Measurements from ENCODE around the gene C11orf24. TPM values are rescaled to one million over a fixed set of nuclear protein-coding genes. Genes with fewer than 3 reads are reported as not detected.
A peak's percentile ranks its signal among the peaks of the same experiment; 100 is the strongest.

Gene C11orf24
- total RNA-seq, 2 experiments from 2014 or later = 8.0 to 8.5 TPM

DNA sequence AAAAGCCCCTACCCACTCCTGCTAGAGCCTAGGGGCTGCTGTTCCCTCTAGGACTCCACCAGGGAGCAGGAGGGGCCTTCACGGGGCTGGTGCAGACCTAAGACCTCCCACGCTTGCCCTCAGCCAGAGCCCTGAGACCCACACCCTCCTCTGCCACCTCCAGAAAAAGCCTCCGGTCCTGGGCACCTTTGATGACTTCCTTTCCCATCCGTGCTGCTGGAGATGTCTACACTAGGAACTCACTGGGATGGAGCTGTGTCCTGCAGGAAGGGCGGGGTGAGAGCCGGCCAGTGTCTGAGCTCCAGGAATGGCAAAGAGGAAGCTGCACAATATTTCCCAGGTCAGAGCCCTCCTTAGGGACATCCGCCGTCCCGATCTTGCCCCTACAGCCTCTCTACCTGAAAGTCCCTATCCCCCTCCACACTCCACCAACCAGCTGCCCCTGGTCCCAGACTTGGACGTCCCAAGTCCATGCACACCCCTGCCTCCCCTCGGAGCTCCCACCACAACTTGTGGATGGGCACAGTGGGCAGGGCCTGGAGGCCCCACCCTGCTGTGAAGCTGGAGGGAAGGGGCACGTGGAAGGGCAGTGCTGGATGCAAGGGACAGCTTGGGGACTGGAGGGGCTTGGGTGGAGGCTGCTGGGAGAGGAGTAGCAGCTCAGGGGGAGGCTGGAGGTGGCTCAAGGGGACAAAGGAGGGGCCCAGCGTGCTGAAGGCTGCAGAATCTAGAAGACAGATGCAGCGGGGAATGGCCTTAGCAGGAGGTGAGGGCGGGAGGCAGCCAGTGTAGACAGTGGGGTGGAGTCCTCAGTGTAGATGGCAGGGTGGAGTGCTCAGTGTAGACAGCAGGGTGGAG, 27.1 kb upstream of the C11orf24 start:
- no peak for ATAC-seq (ENCODE audit: poor library complexity)
- DNase-seq = no peak
- intact Hi-C loops (cut with DNase I, micrococcal nuclease) = loop anchor here in 1 of 2 experiments (5.0 kb wide), 1 partner anchor 83 kb away; no protein-coding TSS in a partner anchor
- no peaks in the 10 kb centered on the region for H3K9me3 Mint-ChIP-seq
- H3K27me3 ChIP-seq (ENCODE audit: control insufficient read depth in 1 of 2, insufficient read depth in 2 of 2, low read length in 2 of 2) = no peaks in the 10 kb centered on the region
- no peak overlapping the region for H3K4me3 Mint-ChIP-seq
- no peaks in the 10 kb centered on the region for H3K36me3 ChIP-seq (ENCODE audit: insufficient read depth, low read length)
- ChIA-PET POLR2A (interaction anchor here (1.3 to 2.4 kb wide), 2 partner anchors 33 to 41 kb away, joined by 4 to 10 read pairs; no protein-coding TSS in a partner anchor), CTCF (interaction anchor here (0.6 to 4.5 kb wide), 5 partner anchors 21 to 46 kb away, joined by 3 to 43 read pairs (median 6); partner anchors contain the start of gene C11orf24)
- no peaks in the 10 kb centered on the region for H3K36me3 Mint-ChIP-seq (ENCODE audit: low read depth)
- TF ChIP-seq, protein P1, sequence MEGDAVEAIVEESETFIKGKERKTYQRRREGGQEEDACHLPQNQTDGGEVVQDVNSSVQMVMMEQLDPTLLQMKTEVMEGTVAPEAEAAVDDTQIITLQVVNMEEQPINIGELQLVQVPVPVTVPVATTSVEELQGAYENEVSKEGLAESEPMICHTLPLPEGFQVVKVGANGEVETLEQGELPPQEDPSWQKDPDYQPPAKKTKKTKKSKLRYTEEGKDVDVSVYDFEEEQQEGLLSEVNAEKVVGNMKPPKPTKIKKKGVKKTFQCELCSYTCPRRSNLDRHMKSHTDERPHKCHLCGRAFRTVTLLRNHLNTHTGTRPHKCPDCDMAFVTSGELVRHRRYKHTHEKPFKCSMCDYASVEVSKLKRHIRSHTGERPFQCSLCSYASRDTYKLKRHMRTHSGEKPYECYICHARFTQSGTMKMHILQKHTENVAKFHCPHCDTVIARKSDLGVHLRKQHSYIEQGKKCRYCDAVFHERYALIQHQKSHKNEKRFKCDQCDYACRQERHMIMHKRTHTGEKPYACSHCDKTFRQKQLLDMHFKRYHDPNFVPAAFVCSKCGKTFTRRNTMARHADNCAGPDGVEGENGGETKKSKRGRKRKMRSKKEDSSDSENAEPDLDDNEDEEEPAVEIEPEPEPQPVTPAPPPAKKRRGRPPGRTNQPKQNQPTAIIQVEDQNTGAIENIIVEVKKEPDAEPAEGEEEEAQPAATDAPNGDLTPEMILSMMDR (IDR thresholded peaks at IDR 0.05) = no peak
- H3K9me3 ChIP-seq (ENCODE audit: control insufficient read depth in 1 of 2, insufficient read depth in 1 of 2, low read length in 2 of 2) = peaks cover 0 to under 1% of the 10 kb centered on the region in 2 experiments
- peaks cover 8% of the 10 kb centered on the region for H3K4me1 ChIP-seq (ENCODE audit: insufficient read depth, low read length)
- no peak overlapping the region for H3K27ac ChIP-seq (ENCODE audit: low read depth in 1 of 2, low read length in 2 of 2)
- no peak overlapping the region for H3K4me3 ChIP-seq (ENCODE audit: low read length)
- H3K27ac Mint-ChIP-seq = no peak overlapping the region
- no peaks in the 10 kb centered on the region for H3K27me3 Mint-ChIP-seq
- H3K4me1 Mint-ChIP-seq (ENCODE audit: low read depth) = no peaks in the 10 kb centered on the region

DNA sequence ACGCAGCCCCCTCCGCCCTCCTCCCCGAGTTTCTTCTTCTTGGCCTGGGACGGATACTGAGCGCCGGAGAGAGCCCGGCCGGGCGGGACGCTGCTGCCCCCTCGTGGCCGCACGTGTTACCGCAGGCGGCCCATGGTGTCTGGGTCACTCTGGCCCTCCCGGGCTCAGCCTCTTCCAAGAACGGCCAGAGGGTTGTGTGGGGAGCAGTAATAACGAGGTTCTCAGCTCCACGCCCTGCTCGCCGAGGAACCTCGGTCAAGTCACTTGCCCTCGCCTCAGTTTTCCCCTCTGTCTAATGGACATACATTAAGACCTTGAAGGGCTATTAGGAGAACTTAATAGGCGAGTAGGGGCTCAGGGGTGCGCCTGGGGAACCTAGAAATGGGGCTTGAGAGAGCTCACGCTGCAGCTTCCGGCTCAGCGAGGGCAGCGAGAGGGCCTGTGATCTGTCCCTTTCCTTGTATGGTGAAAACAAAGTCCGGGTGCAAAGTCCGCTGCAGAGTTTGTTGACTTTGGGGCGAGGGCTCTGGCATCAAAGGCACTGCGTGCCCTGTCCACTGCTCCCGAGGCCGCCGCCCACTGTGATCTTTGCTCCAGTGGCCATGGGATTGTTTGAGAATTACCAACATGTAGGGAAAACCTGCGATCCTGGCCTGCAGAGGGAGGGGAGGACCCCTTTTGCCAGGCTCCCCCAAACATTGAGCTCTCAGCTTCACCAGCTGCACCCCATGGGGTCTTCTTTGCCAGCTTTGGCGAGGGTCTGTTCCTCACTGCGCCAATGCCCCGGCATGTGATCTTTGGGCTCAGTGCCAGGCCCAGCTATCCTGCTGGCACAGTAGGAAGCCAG, 26.3 kb upstream of the C11orf24 start:
- no peak overlapping the region for H3K4me3 Mint-ChIP-seq
- no peaks in the 10 kb centered on the region for H3K9me3 Mint-ChIP-seq
- H3K27me3 Mint-ChIP-seq = no peaks in the 10 kb centered on the region
- H3K4me1 Mint-ChIP-seq (ENCODE audit: low read depth) = no peaks in the 10 kb centered on the region
- ATAC-seq (ENCODE audit: poor library complexity) (peak; percentile 98), DNase-seq (peak; percentile 45 to 86 (median 66))
- Histone ChIP-seq H3K4me1 (ENCODE audit: insufficient read depth, low read length) (peaks cover 8% of the 10 kb centered on the region), H3K4me3 (ENCODE audit: low read length) (no peak overlapping the region), H3K9me3 (ENCODE audit: control insufficient read depth in 1 of 2, insufficient read depth in 1 of 2, low read length in 2 of 2) (no peaks in the 10 kb centered on the region), H3K27me3 (ENCODE audit: control insufficient read depth in 1 of 2, insufficient read depth in 2 of 2, low read length in 2 of 2) (no peaks in the 10 kb centered on the region), H3K36me3 (ENCODE audit: insufficient read depth, low read length) (no peaks in the 10 kb centered on the region), H3K27ac (ENCODE audit: low read depth in 1 of 2, low read length in 2 of 2) (no peak overlapping the region)
- H3K36me3 Mint-ChIP-seq (ENCODE audit: low read depth) = no peaks in the 10 kb centered on the region
- TF ChIP-seq, protein P1 (IDR thresholded peaks at IDR 0.05) = peak; percentile 95
- ChIA-PET POLR2A (interaction anchor here (1.3 to 2.4 kb wide), 3 partner anchors 33 to 40 kb away, joined by 4 to 10 read pairs (median 4); no protein-coding TSS in a partner anchor), CTCF (interaction anchor here (0.8 to 4.5 kb wide), 6 partner anchors 11 to 89 kb away, joined by 3 to 43 read pairs (median 8); partner anchors contain the start of gene C11orf24)
- intact Hi-C loops (cut with DNase I, micrococcal nuclease) = loop anchor here (1.0 to 5.0 kb wide), 6 partner anchors 27 to 149 kb away; partner anchors contain the start of gene C11orf24 (in 2 of the 2)
- no peak overlapping the region for H3K27ac Mint-ChIP-seq

DNA sequence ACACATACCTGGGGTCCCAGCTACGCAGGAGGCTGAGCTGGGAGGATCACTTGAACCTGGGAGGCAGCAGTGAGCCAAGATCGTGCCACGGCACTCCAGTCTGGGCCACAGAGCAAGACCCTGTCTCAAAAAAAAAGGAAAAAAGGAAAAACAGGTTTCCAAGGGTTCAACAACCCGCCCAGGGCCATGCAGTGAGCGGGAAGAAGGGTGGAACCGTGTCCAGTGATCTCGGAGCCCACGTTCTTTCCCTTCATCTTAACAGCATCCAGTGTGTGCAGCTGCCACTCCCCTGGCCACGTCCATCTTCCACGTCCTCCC, 25.7 kb upstream of the C11orf24 start:
- intact Hi-C loops (cut with DNase I, micrococcal nuclease) = loop anchor here (1.0 to 5.0 kb wide), 6 partner anchors 26 to 150 kb away; partner anchors contain the start of gene C11orf24 (in 2 of the 2)
- H3K27me3 ChIP-seq (ENCODE audit: control insufficient read depth in 1 of 2, insufficient read depth in 2 of 2, low read length in 2 of 2) = no peaks in the 10 kb centered on the region
- no peak for DNase-seq
- TF ChIP-seq, protein P1 (IDR thresholded peaks at IDR 0.05) = no peak
- H3K36me3 ChIP-seq (ENCODE audit: insufficient read depth, low read length) = no peaks in the 10 kb centered on the region
- Mint-ChIP-seq H3K4me3 (no peak overlapping the region), H3K4me1 (ENCODE audit: low read depth) (no peaks in the 10 kb centered on the region), H3K27ac (no peak overlapping the region), H3K36me3 (ENCODE audit: low read depth) (no peaks in the 10 kb centered on the region), H3K9me3 (no peaks in the 10 kb centered on the region), H3K27me3 (no peaks in the 10 kb centered on the region)
- H3K27ac ChIP-seq (ENCODE audit: low read depth in 1 of 2, low read length in 2 of 2) = no peak overlapping the region
- CTCF ChIA-PET = interaction anchor here (0.8 to 4.5 kb wide), 7 partner anchors 10 to 88 kb away, joined by 3 to 43 read pairs (median 6); partner anchors contain the start of gene C11orf24
- no peak overlapping the region for H3K4me3 ChIP-seq (ENCODE audit: low read length)
- no peaks in the 10 kb centered on the region for H3K9me3 ChIP-seq (ENCODE audit: control insufficient read depth in 1 of 2, insufficient read depth in 1 of 2, low read length in 2 of 2)
- POLR2A ChIA-PET = interaction anchor here (1.3 to 2.7 kb wide), 4 partner anchors 25 to 40 kb away, joined by 4 to 10 read pairs (median 6); partner anchors contain the start of gene C11orf24
- peaks cover 8% of the 10 kb centered on the region for H3K4me1 ChIP-seq (ENCODE audit: insufficient read depth, low read length)
- ATAC-seq (ENCODE audit: poor library complexity) = no peak
